B cell (primary cell): ENCODE measurements around the gene CALM1. TPM values are rescaled to one million over a fixed set of nuclear protein-coding genes. Genes with fewer than 3 reads are reported as not detected.

ENCODE experiments used
- ATAC-seq: fragments of 200-7000 bp; cut with Tn5 transposase; one replicate; pipeline ENCODE4 v1.10.0; 2021; ENCODE audit warnings: low read depth, mild to moderate bottlenecking, moderate number of reproducible peaks, moderate library complexity
- CTCF ChIA-PET: fragments of 350-600 bp; sonication (Branson Sonifier 250); formaldehyde crosslinking; loops from one replicate; lab custom pipeline; 2021; ENCODE audit warnings: antibody characterized with exemption, inconsistent platforms; lab: Charles Lee
- POLR2A ChIA-PET: fragments of 350-600 bp; sonication (Branson Sonifier 250); formaldehyde crosslinking; loops from one replicate; lab custom pipeline; 2021; ENCODE audit warnings: antibody characterized with exemption; lab: Charles Lee
- DNase-seq: peaks from one replicate; pipeline ENCODE4 v3.0.0; 2013
- H2AFZ ChIP-seq: 2 replicates; pipeline ENCODE4 v1.6.1; 2012; ENCODE audit warnings: mild to moderate bottlenecking, low read depth, low read length; ENCODE audit not compliant: insufficient read depth, poor library complexity, severe bottlenecking
- H3K27ac ChIP-seq, 2 donors: 1 replicate in 1 of 2; 2 replicates in 1 of 2; pipeline ENCODE4 v1.5.1; 2012 to 2013; ENCODE audit warnings: low read length in 2 of 2, mild to moderate bottlenecking in 2 of 2, moderate library complexity in 1 of 2
- H3K27me3 ChIP-seq, 4 experiments: fragments of 200-600 bp in 1 of 4; sonication (generic) in 1 of 4; replicated peaks in 1 of 4; 1 replicate in 2 of 4; 2 replicates in 2 of 4; pipeline versions ENCODE4 v1.6.1 to v1.7.0; 2013 to 2016; ENCODE audit warnings: low read length in 3 of 4, mild to moderate bottlenecking in 2 of 4, mixed read lengths in 1 of 4, moderate library complexity in 1 of 4; ENCODE audit not compliant: insufficient read depth in 4 of 4, control insufficient read depth in 3 of 4; ENCODE audit errors: control extremely low read depth in 1 of 4
- H3K36me3 ChIP-seq, 2 experiments: replicated peaks in 1 of 2; 1 replicate in 1 of 2; 2 replicates in 1 of 2; pipeline versions ENCODE4 v1.6.1 to v1.7.1; 2013; ENCODE audit warnings: low read length in 1 of 2; ENCODE audit not compliant: insufficient read depth in 2 of 2, control insufficient read depth in 1 of 2; ENCODE audit errors: control extremely low read depth in 1 of 2, extremely low read depth in 1 of 2
- H3K4me1 ChIP-seq, 2 donors: fragments of 200-600 bp in 1 of 2; sonication (generic) in 1 of 2; 1 replicate in 1 of 2; 2 replicates in 1 of 2; pipeline versions ENCODE4 v1.5.1 to v1.6.1; 2013 to 2017; ENCODE audit warnings: low read length in 2 of 2; ENCODE audit not compliant: control insufficient read depth in 2 of 2, insufficient read depth in 2 of 2
- H3K4me2 ChIP-seq: replicated peaks from 2 replicates; pipeline ENCODE3; 2012; ENCODE audit warnings: mild to moderate bottlenecking, low read depth, low read length; ENCODE audit not compliant: poor library complexity, severe bottlenecking
- H3K4me3 ChIP-seq, 5 experiments: fragments of 200-600 bp in 1 of 5; sonication (generic) in 1 of 5; 1 replicate in 3 of 5; 2 replicates in 2 of 5; pipeline versions ENCODE4 v1.5.1 to v1.7.0; 2011 to 2016; ENCODE audit warnings: low read length in 4 of 5, mild to moderate bottlenecking in 4 of 5, low read depth in 2 of 5, control low read depth in 1 of 5, moderate library complexity in 1 of 5; ENCODE audit not compliant: insufficient read depth in 1 of 5; ENCODE audit errors: control extremely low read depth in 1 of 5, extremely low read depth in 1 of 5
- H3K79me2 ChIP-seq: fragments of 200-600 bp; sonication (generic); one replicate; pipeline ENCODE4 v1.6.0; 2016; ENCODE audit warnings: low read length; ENCODE audit not compliant: control insufficient read depth, insufficient read depth
- H3K9ac ChIP-seq: fragments of 200-600 bp; sonication (generic); 2 replicates; pipeline ENCODE4 v1.6.1; 2017; ENCODE audit warnings: mild to moderate bottlenecking, low read length, moderate library complexity
- H3K9me3 ChIP-seq, 3 donors: one replicate each; pipeline versions ENCODE4 v1.6.1 to v1.7.1; 2013; ENCODE audit warnings: low read length in 2 of 3; ENCODE audit not compliant: control insufficient read depth in 2 of 3, insufficient read depth in 1 of 3; ENCODE audit errors: control extremely low read depth in 1 of 3
- H4K20me1 ChIP-seq: 2 replicates; pipeline ENCODE4 v1.6.0; 2012; ENCODE audit warnings: mild to moderate bottlenecking, low read length; ENCODE audit not compliant: insufficient read depth, control insufficient read depth, poor library complexity, severe bottlenecking
- H3K27ac Mint-ChIP-seq: one replicate; pipeline ENCODE4 v1.8.0; 2021; ENCODE audit warnings: mixed read lengths
- H3K27me3 Mint-ChIP-seq: one replicate; pipeline ENCODE4 v1.8.0; 2021; ENCODE audit warnings: mixed read lengths
- H3K4me1 Mint-ChIP-seq: one replicate; pipeline ENCODE4 v1.8.0; 2021; ENCODE audit warnings: mixed read lengths
- H3K4me3 Mint-ChIP-seq: one replicate; pipeline ENCODE4 v1.8.0; 2021; ENCODE audit warnings: mixed read lengths
- H3K9me3 Mint-ChIP-seq: one replicate; pipeline ENCODE4 v1.8.0; 2022; ENCODE audit warnings: mixed read lengths; ENCODE audit not compliant: insufficient read depth
- EZH2 ChIP-seq: IDR thresholded peaks from 2 replicates; pipeline ENCODE4 v1.6.1; 2012; ENCODE audit warnings: borderline replicate concordance, low read depth, mild to moderate bottlenecking, moderate library complexity, low read length; ENCODE audit not compliant: insufficient read depth, poor library complexity, severe bottlenecking
- WGBS: methylation state at CpG from one replicate; pipeline ENCODE4 v1.1.5; 2013; ENCODE audit warnings: missing lambda C conversion rate; ENCODE audit not compliant: insufficient coverage; 5-methylcytosine and 5-hydroxymethylcytosine counted together
- intact Hi-C: fragments of 100-400 bp; cut with micrococcal nuclease; formaldehyde crosslinking; loops from one replicate; pipeline ENCODE4 v1.10.0; 2022
- polyA plus RNA-seq: library from polyadenylated mRNA; depleted of rRNA; stranded (reverse); fragments of >200 nt; gene quantifications from 2 replicates; pipeline ENCODE4 v1.2.3, GENCODE V29; 2012
- total RNA-seq, 2 donors: library from RNA; stranded (reverse); fragments of 120-200 nt in 1 of 2; gene quantifications; 1 replicate in 1 of 2; 2 replicates in 1 of 2; pipeline versions ENCODE4 v1.2.3 to v1.2.4, GENCODE V29; 2013 to 2022
- TF ChIP-seq, protein P1 (sequence below): fragments of 200-600 bp; IDR thresholded peaks from one replicate; pipeline ENCODE4 v1.8.0; 2022; ENCODE audit warnings: antibody characterized with exemption, mild to moderate bottlenecking

CALM1 gene
- total and polyA plus RNA-seq, 2 donors (not counting 1 experiment from before 2014, with no cell fraction given), result 264 to 267 TPM

DNA sequence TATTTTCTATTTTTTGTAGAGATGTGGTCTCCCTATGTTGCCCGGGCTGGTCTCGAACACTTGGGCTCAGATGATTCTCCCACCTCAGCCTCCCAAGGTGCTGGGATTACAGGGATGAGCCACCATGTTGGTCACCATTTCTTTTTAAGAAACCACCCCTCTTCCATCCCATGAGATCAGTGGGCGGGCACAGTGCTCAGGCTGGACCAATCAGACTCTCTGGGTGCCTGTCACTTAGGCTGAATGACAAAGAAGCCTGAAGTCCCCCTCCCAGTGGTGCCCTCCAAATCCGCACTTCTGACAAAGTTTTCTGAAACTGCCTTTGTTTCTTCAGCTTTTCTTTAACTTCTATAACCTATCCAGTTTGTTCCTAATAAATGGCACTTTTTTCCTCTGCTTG lies 48.2 kb downstream of the CALM1 start:
- ChIA-PET CTCF (no interaction called here), POLR2A (no interaction called here)
- H3K36me3 ChIP-seq, result no peaks in the 10 kb centered on the region
- no peak overlapping the region for H3K4me3 ChIP-seq
- DNase-seq (no peak), ATAC-seq (no peak)
- TF ChIP-seq, protein P1, sequence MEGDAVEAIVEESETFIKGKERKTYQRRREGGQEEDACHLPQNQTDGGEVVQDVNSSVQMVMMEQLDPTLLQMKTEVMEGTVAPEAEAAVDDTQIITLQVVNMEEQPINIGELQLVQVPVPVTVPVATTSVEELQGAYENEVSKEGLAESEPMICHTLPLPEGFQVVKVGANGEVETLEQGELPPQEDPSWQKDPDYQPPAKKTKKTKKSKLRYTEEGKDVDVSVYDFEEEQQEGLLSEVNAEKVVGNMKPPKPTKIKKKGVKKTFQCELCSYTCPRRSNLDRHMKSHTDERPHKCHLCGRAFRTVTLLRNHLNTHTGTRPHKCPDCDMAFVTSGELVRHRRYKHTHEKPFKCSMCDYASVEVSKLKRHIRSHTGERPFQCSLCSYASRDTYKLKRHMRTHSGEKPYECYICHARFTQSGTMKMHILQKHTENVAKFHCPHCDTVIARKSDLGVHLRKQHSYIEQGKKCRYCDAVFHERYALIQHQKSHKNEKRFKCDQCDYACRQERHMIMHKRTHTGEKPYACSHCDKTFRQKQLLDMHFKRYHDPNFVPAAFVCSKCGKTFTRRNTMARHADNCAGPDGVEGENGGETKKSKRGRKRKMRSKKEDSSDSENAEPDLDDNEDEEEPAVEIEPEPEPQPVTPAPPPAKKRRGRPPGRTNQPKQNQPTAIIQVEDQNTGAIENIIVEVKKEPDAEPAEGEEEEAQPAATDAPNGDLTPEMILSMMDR, result no peak
- no peak for TF ChIP-seq EZH2
- Mint-ChIP-seq H3K4me1 (no peaks in the 10 kb centered on the region), H3K27me3 (peaks cover 21% of the 10 kb centered on the region), H3K4me3 (no peak overlapping the region), H3K9me3 (peaks cover 3% of the 10 kb centered on the region), H3K27ac (no peak overlapping the region)
- no peaks in the 10 kb centered on the region for H3K79me2 ChIP-seq
- H3K4me2 ChIP-seq, result no peak overlapping the region
- no peak overlapping the region for H2AFZ ChIP-seq
- WGBS, result 91% methylated on average over 2 of the region's 4 CpGs
- H3K9me3 ChIP-seq, result peaks cover 0 to 6% (median 3%) of the 10 kb centered on the region in 3 donors
- no peaks in the 10 kb centered on the region for H3K27me3 ChIP-seq
- intact Hi-C loops, result no loop called here
- H3K9ac ChIP-seq, result no peak overlapping the region
- H3K27ac ChIP-seq, result no peak overlapping the region
- no peaks in the 10 kb centered on the region for H3K4me1 ChIP-seq
- H4K20me1 ChIP-seq, result no peaks in the 10 kb centered on the region

GRCh38 chr14:90446405-90446804 lies 49.6 kb downstream of the CALM1 start:
- Mint-ChIP-seq H3K4me1 (no peaks in the 10 kb centered on the region), H3K9me3 (peaks cover 3% of the 10 kb centered on the region), H3K4me3 (no peak overlapping the region), H3K27ac (no peak overlapping the region), H3K27me3 (peaks cover 21% of the 10 kb centered on the region)
- no peaks in the 10 kb centered on the region for H3K79me2 ChIP-seq
- H3K4me2 ChIP-seq, result no peak overlapping the region
- no peak overlapping the region for H2AFZ ChIP-seq
- peaks cover under 1 to 2% of the 10 kb centered on the region in 2 donors for H3K4me1 ChIP-seq
- no peak for DNase-seq
- H3K27ac ChIP-seq, result no peak overlapping the region
- H3K27me3 ChIP-seq, result no peaks in the 10 kb centered on the region
- ChIA-PET CTCF (no interaction called here), POLR2A (no interaction called here)
- H3K9me3 ChIP-seq, result peaks cover 0 to 6% (median 3%) of the 10 kb centered on the region in 3 donors
- H3K36me3 ChIP-seq, result no peaks in the 10 kb centered on the region
- intact Hi-C loops, result no loop called here
- H3K4me3 ChIP-seq, result no peak overlapping the region
- 95% methylated on average over 4 of the region's 4 CpGs for WGBS
- ATAC-seq, result no peak
- no peak overlapping the region for H3K9ac ChIP-seq
- H4K20me1 ChIP-seq, result no peaks in the 10 kb centered on the region
- no peak for TF ChIP-seq EZH2
- TF ChIP-seq, protein P1, result no peak
